Measurements from ENCODE around the gene ARHGAP6. TPM values are rescaled to one million over a fixed set of nuclear protein-coding genes. Genes with fewer than 3 reads are reported as not detected.
"Not testable (repeated sequence)": the region's sequence is repeated elsewhere in the genome, so short reads cannot be mapped to it uniquely, and the experiment has no call there.

Gene ARHGAP6
- total RNA-seq, 1 donor from 2014 or later: 5.1 TPM

- DNase-seq (ENCODE audit: low spot score): no peak
These were observed 137.1 kb downstream of the ARHGAP6 start for GRCh38 chrX:11528623-11529022.

- DNase-seq (ENCODE audit: low spot score): no peak
These were observed 140.0 kb downstream of the ARHGAP6 start for GRCh38 chrX:11525685-11526084.

GRCh38 chrX:11519234-11519633 is 146.5 kb downstream of the ARHGAP6 start:
- DNase-seq (ENCODE audit: low spot score): not testable (repeated sequence)

GRCh38 chrX:11509786-11510185 is 155.9 kb downstream of the ARHGAP6 start:
- DNase-seq (ENCODE audit: low spot score): no peak

- no peak for DNase-seq (ENCODE audit: low spot score)
These were observed 161.5 kb downstream of the ARHGAP6 start for GRCh38 chrX:11504234-11504633.

GRCh38 chrX:11499076-11500044 is 166.4 kb downstream of the ARHGAP6 start:
- peak; percentile 79 for DNase-seq (ENCODE audit: low spot score)

- not testable (repeated sequence) for DNase-seq (ENCODE audit: low spot score)
These were observed 174.3 kb downstream of the ARHGAP6 start for GRCh38 chrX:11491375-11491774.

GRCh38 chrX:11484290-11484689 is 181.4 kb downstream of the ARHGAP6 start:
- no peak for DNase-seq (ENCODE audit: low spot score)

- no peak for DNase-seq (ENCODE audit: low spot score)
These were observed 184.7 kb downstream of the ARHGAP6 start for GRCh38 chrX:11481035-11481434.

- DNase-seq (ENCODE audit: low spot score): no peak
These were observed 185.1 kb downstream of the ARHGAP6 start for GRCh38 chrX:11480626-11481025.

- no peak for DNase-seq (ENCODE audit: low spot score)
These were observed 186.8 kb downstream of the ARHGAP6 start for GRCh38 chrX:11478911-11479310.

- DNase-seq (ENCODE audit: low spot score): no peak
These were observed 187.7 kb downstream of the ARHGAP6 start for GRCh38 chrX:11478026-11478425.

- DNase-seq (ENCODE audit: low spot score): no peak
These were observed 191.1 kb downstream of the ARHGAP6 start for GRCh38 chrX:11474576-11474975.

GRCh38 chrX:11474021-11474420 is 191.7 kb downstream of the ARHGAP6 start:
- no peak for DNase-seq (ENCODE audit: low spot score)

GRCh38 chrX:11472879-11473278 is 192.8 kb downstream of the ARHGAP6 start:
- no peak for DNase-seq (ENCODE audit: low spot score)

GRCh38 chrX:11472381-11472780 is 193.3 kb downstream of the ARHGAP6 start:
- no peak for DNase-seq (ENCODE audit: low spot score)

GRCh38 chrX:11470250-11470974 is 195.3 kb downstream of the ARHGAP6 start:
- peak; percentile 13 for DNase-seq (ENCODE audit: low spot score)

- no peak for DNase-seq (ENCODE audit: low spot score)
These were observed 199.9 kb downstream of the ARHGAP6 start for GRCh38 chrX:11465648-11466411.

GRCh38 chrX:11464836-11465463 is 200.8 kb downstream of the ARHGAP6 start:
- DNase-seq (ENCODE audit: low spot score): no peak

- no peak for DNase-seq (ENCODE audit: low spot score)
These were observed 201.3 kb downstream of the ARHGAP6 start for GRCh38 chrX:11464380-11464779.

- DNase-seq (ENCODE audit: low spot score): no peak
These were observed 203.1 kb downstream of the ARHGAP6 start for GRCh38 chrX:11462648-11463047.
